Esophagus squamous epithelium (tissue), 5 donors: ENCODE data around the gene IL18BP. TPM values are rescaled to one million over a fixed set of nuclear protein-coding genes. Genes with fewer than 3 reads are reported as not detected.

Experiments used
- DNase-seq: peaks from one replicate; lab custom pipeline; 2025; lab: John Stamatoyannopoulos, UW
- H3K27ac ChIP-seq, 4 donors: fragments of 200-600 bp; sonication (generic); one replicate each; pipeline ENCODE4 v1.5.1; 2016 to 2019; ENCODE audit warnings: mild to moderate bottlenecking in 1 of 4
- H3K27me3 ChIP-seq, 4 donors: fragments of 200-600 bp; sonication (generic); 1 replicate in 3 of 4; 2 replicates in 1 of 4; pipeline versions ENCODE4 v1.5.1 to v1.6.0; 2017 to 2021; ENCODE audit warnings: antibody characterized with exemption in 1 of 4
- H3K36me3 ChIP-seq, 3 donors: fragments of 200-600 bp; sonication (generic); one replicate each; pipeline ENCODE4 v1.5.1; 2016 to 2019
- H3K4me1 ChIP-seq, 3 donors: fragments of 200-600 bp; sonication (generic); one replicate each; pipeline ENCODE4 v1.5.1; 2017 to 2019
- H3K4me3 ChIP-seq, 4 donors: fragments of 200-600 bp; sonication (generic); 1 replicate in 3 of 4; 2 replicates in 1 of 4; pipeline ENCODE4 v1.5.1; 2016 to 2019; ENCODE audit warnings: mild to moderate bottlenecking in 2 of 4, moderate library complexity in 1 of 4
- H3K9me3 ChIP-seq, 3 donors: fragments of 200-600 bp; sonication (generic); one replicate each; pipeline ENCODE4 v1.5.1; 2016 to 2019
- POLR2A ChIP-seq, 4 donors: fragments of 450-650 bp; IDR thresholded peaks; one replicate each; pipeline ENCODE4 v1.6.1; 2017; ENCODE audit warnings: antibody characterized with exemption in 4 of 4, mild to moderate bottlenecking in 4 of 4, moderate library complexity in 3 of 4
- WGBS, 2 donors: methylation state at CpG; one replicate each; pipeline ENCODE4 v1.1.5; 2018; 5-methylcytosine and 5-hydroxymethylcytosine counted together
- intact Hi-C: fragments of 100-400 bp; cut with DNase I; formaldehyde crosslinking; loops from one replicate; pipeline ENCODE4 v1.15.0; 2022
- total RNA-seq, 4 donors: library from RNA; depleted of rRNA; stranded (reverse); fragments of >200 nt; gene quantifications; one replicate each; pipeline ENCODE4 v1.1.0, GENCODE V29; 2016
- TF ChIP-seq, protein P1 (sequence below), 6 experiments: fragments of 450-650 bp in 4 of 6; fragments of 200-600 bp in 2 of 6; sonication (generic) in 2 of 6; IDR thresholded peaks; one replicate each; pipeline ENCODE4 v1.5.1; 2016 to 2019; ENCODE audit warnings: antibody characterized with exemption in 6 of 6, mild to moderate bottlenecking in 4 of 6, moderate library complexity in 4 of 6
- donor health status: DM: yes; HTN: yes; CAD: no.

The IL18BP gene
- total RNA-seq, 4 donors from 2014 or later = 1.6 to 6.5 (median 4.8) TPM

DNA sequence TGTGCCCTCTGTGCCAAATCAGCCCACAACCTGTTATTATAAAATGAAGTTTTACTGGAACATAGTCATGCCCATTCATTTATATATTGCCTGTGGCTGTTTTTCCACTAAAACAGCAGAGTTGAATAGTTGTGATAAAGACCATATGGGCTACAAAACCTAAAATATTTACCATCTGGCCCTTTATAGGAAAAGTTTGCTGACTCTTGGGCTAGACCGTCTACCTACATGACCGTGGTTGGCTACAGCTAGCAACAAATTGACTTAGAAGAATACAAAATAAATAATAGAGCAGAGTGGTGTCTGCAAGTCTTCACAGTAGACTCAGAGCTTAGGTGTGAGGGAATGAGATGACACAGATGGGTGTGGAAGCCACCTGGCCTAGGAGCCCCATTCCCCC lies 11.2 kb upstream of the IL18BP start:
- H3K4me3 ChIP-seq = no peak overlapping the region
- peak overlapping the region in 2 of 4 donors; percentile 12 to 26 for H3K27ac ChIP-seq

DNA sequence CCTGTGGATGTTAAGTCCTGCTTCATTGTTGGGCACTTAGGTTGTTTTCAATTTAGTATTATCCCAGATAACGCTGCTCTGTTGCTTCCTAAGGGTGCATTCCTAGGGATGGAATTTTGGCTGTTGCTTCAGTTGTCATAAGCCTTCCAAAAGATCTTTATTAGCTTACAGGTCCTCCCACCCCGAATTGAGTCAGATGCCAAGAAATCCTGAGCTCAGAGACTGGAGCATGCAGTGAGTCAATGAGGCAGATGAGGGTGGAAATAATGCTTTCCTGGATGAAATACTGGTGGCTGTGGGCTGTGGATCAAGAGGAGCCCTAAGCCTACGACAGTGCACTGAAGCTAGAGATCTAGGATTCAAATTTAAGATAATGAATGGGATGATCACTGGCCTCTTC lies 10.7 kb upstream of the IL18BP start:
- 28 to 52% methylated on average over 2 to 3 of the region's 3 CpGs for WGBS, 2 donors
- Histone ChIP-seq H3K4me1 (peaks cover 0 to 12% (median 0%) of the 10 kb centered on the region in 3 donors), H3K27ac (peak overlapping the region in 1 of 4 donors; percentile 29), H3K36me3 (peaks cover 0 to 39% (median 8%) of the 10 kb centered on the region in 3 donors), H3K27me3 (no peaks in the 10 kb centered on the region), H3K4me3 (no peak overlapping the region), H3K9me3 (no peaks in the 10 kb centered on the region)
- no peak for DNase-seq
- intact Hi-C loops = no loop called here
- TF ChIP-seq POLR2A (IDR thresholded peaks at IDR 0.05) = no peak
- TF ChIP-seq, protein P1, sequence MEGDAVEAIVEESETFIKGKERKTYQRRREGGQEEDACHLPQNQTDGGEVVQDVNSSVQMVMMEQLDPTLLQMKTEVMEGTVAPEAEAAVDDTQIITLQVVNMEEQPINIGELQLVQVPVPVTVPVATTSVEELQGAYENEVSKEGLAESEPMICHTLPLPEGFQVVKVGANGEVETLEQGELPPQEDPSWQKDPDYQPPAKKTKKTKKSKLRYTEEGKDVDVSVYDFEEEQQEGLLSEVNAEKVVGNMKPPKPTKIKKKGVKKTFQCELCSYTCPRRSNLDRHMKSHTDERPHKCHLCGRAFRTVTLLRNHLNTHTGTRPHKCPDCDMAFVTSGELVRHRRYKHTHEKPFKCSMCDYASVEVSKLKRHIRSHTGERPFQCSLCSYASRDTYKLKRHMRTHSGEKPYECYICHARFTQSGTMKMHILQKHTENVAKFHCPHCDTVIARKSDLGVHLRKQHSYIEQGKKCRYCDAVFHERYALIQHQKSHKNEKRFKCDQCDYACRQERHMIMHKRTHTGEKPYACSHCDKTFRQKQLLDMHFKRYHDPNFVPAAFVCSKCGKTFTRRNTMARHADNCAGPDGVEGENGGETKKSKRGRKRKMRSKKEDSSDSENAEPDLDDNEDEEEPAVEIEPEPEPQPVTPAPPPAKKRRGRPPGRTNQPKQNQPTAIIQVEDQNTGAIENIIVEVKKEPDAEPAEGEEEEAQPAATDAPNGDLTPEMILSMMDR (IDR thresholded peaks at IDR 0.05) = no peak

More for the DNA sequence above, 11.2 kb upstream of the IL18BP start:
- Histone ChIP-seq H3K36me3 (peaks cover 0 to 42% (median 8%) of the 10 kb centered on the region in 3 donors), H3K9me3 (no peaks in the 10 kb centered on the region), H3K4me1 (peaks cover 0 to 12% (median 0%) of the 10 kb centered on the region in 3 donors), H3K27me3 (no peaks in the 10 kb centered on the region)
- TF ChIP-seq POLR2A (IDR thresholded peaks at IDR 0.05) = no peak
- TF ChIP-seq, protein P1 (IDR thresholded peaks at IDR 0.05) = no peak
- DNase-seq = no peak
- WGBS, 2 donors = 31 to 43% methylated on average over 2 of the region's 2 CpGs
- intact Hi-C loops = no loop called here

DNA sequence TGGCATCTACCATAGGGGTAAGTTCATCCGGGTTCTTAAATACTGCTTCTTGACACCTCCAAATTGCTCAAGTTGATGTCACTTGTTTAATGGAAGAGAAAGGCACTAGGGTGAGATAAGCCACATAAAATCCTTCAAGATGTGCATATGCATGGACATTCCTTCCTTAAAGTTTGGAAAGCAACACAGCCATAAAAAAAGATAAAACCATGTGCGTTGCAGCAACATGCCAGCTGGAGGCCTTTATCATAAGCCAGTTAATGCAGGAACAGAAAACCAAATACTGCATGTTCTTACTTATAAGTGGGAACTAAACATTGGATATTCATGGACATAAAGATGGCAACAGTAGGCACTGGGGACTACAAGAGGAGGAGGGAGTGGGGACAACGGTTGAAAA lies 8.0 kb upstream of the IL18BP start:
- H3K36me3 ChIP-seq = peaks cover 0 to 46% (median 8%) of the 10 kb centered on the region in 3 donors
- H3K27ac ChIP-seq = no peak overlapping the region
- 61 to 75% methylated on average over 3 of the region's 3 CpGs for WGBS, 2 donors
- H3K27me3 ChIP-seq = no peaks in the 10 kb centered on the region
- H3K4me3 ChIP-seq = no peak overlapping the region
- peaks cover 0 to 12% (median 0%) of the 10 kb centered on the region in 3 donors for H3K4me1 ChIP-seq
- TF ChIP-seq, protein P1 (IDR thresholded peaks at IDR 0.05) = no peak
- TF ChIP-seq POLR2A (IDR thresholded peaks at IDR 0.05) = no peak
- intact Hi-C loops = no loop called here
- no peak for DNase-seq
- H3K9me3 ChIP-seq = no peaks in the 10 kb centered on the region

DNA sequence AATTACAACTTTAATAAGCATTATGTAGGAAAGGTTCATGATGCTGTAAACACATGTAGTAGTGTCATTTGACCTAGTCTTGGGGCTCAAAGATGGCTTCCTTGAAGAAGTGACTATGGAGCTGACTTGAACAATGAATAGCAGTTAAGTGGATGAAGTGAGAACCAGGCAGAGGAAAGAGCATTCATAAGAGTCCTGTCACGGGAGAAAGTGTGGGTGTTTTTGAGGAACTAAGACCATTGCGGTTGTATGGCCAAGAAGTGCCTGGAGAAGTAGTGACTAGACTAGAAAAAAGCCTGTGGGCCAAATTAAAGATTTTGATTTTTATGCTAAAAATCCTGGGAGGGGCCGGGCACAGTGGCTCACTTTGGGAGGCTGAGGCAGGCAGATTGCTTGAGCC lies 7.2 kb upstream of the IL18BP start:
- Histone ChIP-seq H3K27ac (no peak overlapping the region), H3K27me3 (no peaks in the 10 kb centered on the region), H3K36me3 (peaks cover 0 to 54% (median 8%) of the 10 kb centered on the region in 3 donors), H3K4me3 (no peak overlapping the region), H3K9me3 (no peaks in the 10 kb centered on the region), H3K4me1 (peaks cover 0 to 12% (median 0%) of the 10 kb centered on the region in 3 donors)
- intact Hi-C loops = no loop called here
- TF ChIP-seq, protein P1 (IDR thresholded peaks at IDR 0.05) = no peak
- no peak for TF ChIP-seq POLR2A (IDR thresholded peaks at IDR 0.05)
- 69 to 75% methylated on average over 3 of the region's 3 CpGs for WGBS, 2 donors
- no peak for DNase-seq

DNA sequence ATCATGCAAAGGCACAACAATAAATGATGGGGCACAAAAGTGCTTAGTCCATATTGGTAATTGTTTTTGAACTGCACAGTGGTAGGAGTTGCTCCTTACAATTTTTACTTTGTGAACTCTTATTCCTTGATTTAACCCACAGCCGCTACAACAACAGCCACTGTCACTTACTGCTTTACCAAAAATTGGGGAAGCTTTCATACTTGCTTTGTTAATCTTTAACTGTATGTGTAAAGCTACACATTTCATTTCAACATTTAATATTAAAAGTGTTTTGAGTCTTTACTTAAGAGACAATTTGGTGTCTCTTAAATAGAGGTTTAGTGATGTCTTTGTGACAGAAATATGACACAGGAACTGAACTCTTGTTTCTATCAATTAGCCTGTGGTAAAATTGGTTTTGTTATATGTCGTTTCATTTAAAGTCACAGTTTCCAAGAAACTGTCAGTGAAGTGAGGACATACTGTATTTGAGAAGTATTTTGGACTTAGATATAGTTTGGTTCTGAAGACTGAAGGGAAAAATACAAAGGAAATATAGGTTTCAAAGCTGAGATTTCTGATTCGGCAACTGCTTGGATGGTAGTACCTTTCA lies 6.5 kb upstream of the IL18BP start:
- intact Hi-C loops = no loop called here
- WGBS, 2 donors = 66 to 80% methylated on average over 3 of the region's 3 CpGs
- H3K9me3 ChIP-seq = no peaks in the 10 kb centered on the region
- DNase-seq = no peak
- no peak overlapping the region for H3K4me3 ChIP-seq
- peaks cover 0 to 11% (median 0%) of the 10 kb centered on the region in 3 donors for H3K4me1 ChIP-seq
- H3K27me3 ChIP-seq = no peaks in the 10 kb centered on the region
- H3K36me3 ChIP-seq = peaks cover 0 to 56% (median 8%) of the 10 kb centered on the region in 3 donors
- TF ChIP-seq, protein P1 (IDR thresholded peaks at IDR 0.05) = no peak
- TF ChIP-seq POLR2A (IDR thresholded peaks at IDR 0.05) = no peak
- no peak overlapping the region for H3K27ac ChIP-seq
